Gastroesophageal sphincter (tissue), 4 donors: ENCODE results near the gene SLC39A11. TPM values are rescaled to one million over a fixed set of nuclear protein-coding genes. Genes with fewer than 3 reads are reported as not detected.

Experiments used
- ATAC-seq: fragments of 150-250 bp; one replicate; pipeline ENCODE4 v1.9.1; 2016; ENCODE audit warnings: mild to moderate bottlenecking, moderate library complexity
- H3K27ac ChIP-seq, 4 donors: fragments of 200-600 bp; sonication (generic) in 3 of 4; 1 replicate in 3 of 4; 2 replicates in 1 of 4; pipeline ENCODE4 v1.5.1; 2016 to 2019
- H3K27me3 ChIP-seq: fragments of 200-600 bp; sonication (generic); one replicate; pipeline ENCODE4 v1.5.1; 2019
- H3K36me3 ChIP-seq, 2 donors: fragments of 200-600 bp; sonication (generic); one replicate each; pipeline ENCODE4 v1.5.1; 2019; ENCODE audit warnings: control low read depth in 1 of 2
- H3K4me1 ChIP-seq, 3 donors: fragments of 200-600 bp; sonication (generic); 1 replicate in 2 of 3; 2 replicates in 1 of 3; pipeline ENCODE4 v1.5.1; 2016 to 2019; ENCODE audit warnings: control low read depth in 2 of 3
- H3K4me3 ChIP-seq, 2 donors: fragments of 200-600 bp; sonication (generic); one replicate each; pipeline ENCODE4 v1.5.1; 2019; ENCODE audit warnings: mild to moderate bottlenecking in 1 of 2, moderate library complexity in 1 of 2
- H3K9me3 ChIP-seq, 3 donors: fragments of 200-600 bp; sonication (generic); one replicate each; pipeline ENCODE4 v1.5.1; 2017 to 2019; ENCODE audit warnings: control low read depth in 2 of 3
- CTCF ChIP-seq, 4 experiments: fragments of 200-600 bp in 2 of 4; fragments of 450-650 bp in 2 of 4; sonication (generic) in 1 of 4; IDR thresholded peaks; one replicate each; pipeline ENCODE4 v1.5.1; 2017 to 2019; ENCODE audit warnings: antibody characterized with exemption in 4 of 4, mild to moderate bottlenecking in 2 of 4, moderate library complexity in 2 of 4
- EP300 ChIP-seq: sonication (generic); formaldehyde crosslinking; IDR thresholded peaks from one replicate; pipeline ENCODE4 v1.6.1; 2017; ENCODE audit warnings: antibody characterized with exemption, mild to moderate bottlenecking
- POLR2A ChIP-seq, 2 donors: fragments of 450-650 bp; IDR thresholded peaks; one replicate each; pipeline ENCODE4 v1.6.1; 2017; ENCODE audit warnings: antibody characterized with exemption in 2 of 2, mild to moderate bottlenecking in 2 of 2, moderate library complexity in 1 of 2
- POLR2AphosphoS5 ChIP-seq: sonication (generic); formaldehyde crosslinking; IDR thresholded peaks from one replicate; pipeline ENCODE4 v1.6.1; 2017; ENCODE audit warnings: antibody characterized with exemption
- WGBS, 2 donors: methylation state at CpG; one replicate each; pipeline ENCODE4 v1.1.5; 2018; ENCODE audit warnings: low coverage in 1 of 2; 5-methylcytosine and 5-hydroxymethylcytosine counted together
- total RNA-seq, 4 donors: library from RNA; depleted of rRNA; stranded (reverse); fragments of >200 nt; gene quantifications; one replicate each; pipeline ENCODE4 v1.1.0, GENCODE V29; 2016

Gene SLC39A11
- total RNA-seq, 4 donors from 2014 or later = 11.6 to 16.8 (median 14.5) TPM

DNA sequence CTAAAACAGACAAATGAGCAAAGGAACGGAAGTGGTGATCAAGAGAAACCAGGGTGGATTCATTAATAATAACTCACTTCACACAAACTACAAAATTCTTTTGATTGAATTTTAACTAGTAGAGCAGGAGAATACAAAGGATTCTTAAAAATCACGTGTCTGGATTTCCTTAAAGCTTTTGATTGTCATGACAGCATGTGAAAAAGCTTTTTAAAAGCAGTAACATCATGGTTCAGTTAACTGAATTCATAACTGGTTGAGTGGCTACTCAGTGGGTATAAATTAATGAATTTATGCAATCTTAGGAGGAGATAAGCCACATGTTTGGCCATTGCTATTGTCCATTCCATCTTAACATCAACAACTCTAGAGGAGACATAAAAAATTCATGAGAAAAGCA lies 333.2 kb downstream of the SLC39A11 start:
- Histone ChIP-seq H3K27ac (no peak overlapping the region), H3K4me1 (no peaks in the 10 kb centered on the region), H3K36me3 (peaks cover 0 to 5% of the 10 kb centered on the region in 2 donors), H3K9me3 (no peaks in the 10 kb centered on the region), H3K4me3 (no peak overlapping the region), H3K27me3 (no peaks in the 10 kb centered on the region)
- 40 to 63% methylated on average over 2 of the region's 2 CpGs for WGBS, 2 donors
- ATAC-seq = no peak
- TF ChIP-seq POLR2A (IDR thresholded peaks at IDR 0.05) (no peak), POLR2AphosphoS5 (no peak), CTCF (IDR thresholded peaks at IDR 0.05) (no peak), EP300 (no peak)

GRCh38 chr17:72756256-72756655 lies 336.2 kb downstream of the SLC39A11 start:
- Histone ChIP-seq H3K9me3 (no peaks in the 10 kb centered on the region), H3K4me3 (no peak overlapping the region), H3K27me3 (no peaks in the 10 kb centered on the region), H3K27ac (no peak overlapping the region), H3K4me1 (no peaks in the 10 kb centered on the region), H3K36me3 (peaks cover 0 to 5% of the 10 kb centered on the region in 2 donors)
- no peak for ATAC-seq
- TF ChIP-seq POLR2A (IDR thresholded peaks at IDR 0.05) (no peak), EP300 (no peak), CTCF (IDR thresholded peaks at IDR 0.05) (no peak), POLR2AphosphoS5 (no peak)
- 94 to 96% methylated on average over 3 of the region's 3 CpGs for WGBS, 2 donors

DNA sequence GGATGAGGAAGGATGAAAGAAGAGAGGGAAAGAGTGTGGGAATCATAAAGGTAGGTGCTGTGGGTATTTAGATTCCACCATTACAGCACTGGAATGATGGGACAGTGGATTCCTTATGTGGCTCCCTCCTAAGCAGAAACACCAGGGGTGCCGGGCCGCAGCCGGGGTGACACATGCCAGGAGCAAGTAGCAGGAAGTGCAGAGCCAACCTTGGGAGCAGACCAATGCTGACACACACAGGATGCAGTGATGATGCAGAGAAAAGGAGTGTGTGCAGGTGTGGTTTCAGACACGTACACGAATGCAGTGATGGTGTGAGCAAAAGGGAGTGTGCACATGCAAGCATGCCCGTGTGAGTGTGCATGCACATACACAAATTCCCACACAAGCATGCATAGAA lies 338.0 kb downstream of the SLC39A11 start:
- H3K4me3 ChIP-seq = no peak overlapping the region
- TF ChIP-seq POLR2A (IDR thresholded peaks at IDR 0.05) = no peak
- no peak for TF ChIP-seq EP300
- TF ChIP-seq POLR2AphosphoS5 = no peak
- no peak for TF ChIP-seq CTCF (IDR thresholded peaks at IDR 0.05)
- 73 to 85% methylated on average over 6 of the region's 6 CpGs for WGBS, 2 donors
- no peak overlapping the region for H3K27ac ChIP-seq
- H3K36me3 ChIP-seq = peaks cover 0 to 5% of the 10 kb centered on the region in 2 donors
- ATAC-seq = no peak
- H3K4me1 ChIP-seq = no peaks in the 10 kb centered on the region
- no peaks in the 10 kb centered on the region for H3K27me3 ChIP-seq
- no peaks in the 10 kb centered on the region for H3K9me3 ChIP-seq

GRCh38 chr17:72751746-72752145 lies 340.7 kb downstream of the SLC39A11 start:
- TF ChIP-seq POLR2A (IDR thresholded peaks at IDR 0.05) (no peak), EP300 (no peak), POLR2AphosphoS5 (no peak), CTCF (IDR thresholded peaks at IDR 0.05) (no peak)
- Histone ChIP-seq H3K27me3 (no peaks in the 10 kb centered on the region), H3K4me3 (no peak overlapping the region), H3K4me1 (no peaks in the 10 kb centered on the region), H3K36me3 (no peaks in the 10 kb centered on the region), H3K27ac (no peak overlapping the region), H3K9me3 (no peaks in the 10 kb centered on the region)
- no peak for ATAC-seq
- 67 to 89% methylated on average over 3 to 4 of the region's 5 CpGs for WGBS, 2 donors

DNA sequence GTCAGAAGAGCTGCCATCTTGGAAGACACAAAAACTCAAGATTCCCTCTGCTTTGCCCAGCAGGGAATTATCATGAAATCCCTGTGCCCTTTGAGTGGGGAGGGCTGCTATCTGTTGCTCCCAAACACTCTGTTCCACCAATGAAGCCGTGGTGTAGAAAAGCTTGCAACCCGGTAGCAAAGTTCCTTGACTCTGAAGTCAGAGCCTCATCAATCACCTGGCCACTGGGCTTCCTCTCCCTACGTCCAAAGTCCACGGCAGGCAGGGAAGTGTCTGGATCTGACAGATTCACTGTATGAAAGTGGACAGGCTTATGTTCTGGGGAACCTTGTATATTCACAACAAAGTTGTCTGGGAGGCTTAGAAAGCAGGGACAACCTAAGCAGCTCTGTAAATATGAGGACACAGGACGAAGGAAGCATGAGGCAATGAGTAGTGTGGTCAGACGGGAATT lies 343.3 kb downstream of the SLC39A11 start:
- WGBS, 2 donors = 81% methylated on average over 6 of the region's 6 CpGs; no CpG with 5 or more reads in 1 of the 2 donors
- no peak for TF ChIP-seq EP300
- no peak for TF ChIP-seq POLR2A (IDR thresholded peaks at IDR 0.05)
- no peak for TF ChIP-seq CTCF (IDR thresholded peaks at IDR 0.05)
- TF ChIP-seq POLR2AphosphoS5 = no peak

More for the DNA sequence above, 343.3 kb downstream of the SLC39A11 start:
- no peak overlapping the region for H3K27ac ChIP-seq
- H3K27me3 ChIP-seq = no peaks in the 10 kb centered on the region
- no peak overlapping the region for H3K4me3 ChIP-seq
- H3K4me1 ChIP-seq = no peaks in the 10 kb centered on the region
- ATAC-seq = no peak
- H3K9me3 ChIP-seq = no peaks in the 10 kb centered on the region
- no peaks in the 10 kb centered on the region for H3K36me3 ChIP-seq
